Fibroblast of lung (primary cell): ENCODE results near the gene PCDH7.
A peak's percentile ranks its signal among the peaks of the same experiment; 100 is the strongest.

ENCODE experiments used
- CTCF ChIP-seq, 2 donors: IDR thresholded peaks in 1 of 2; conservative IDR thresholded peaks in 1 of 2; 1 replicate in 1 of 2; 2 replicates in 1 of 2; pipeline ENCODE4 v1.5.1; 2011 to 2012; ENCODE audit warnings: low read length in 2 of 2, control low read depth in 1 of 2, inconsistent platforms in 1 of 2, low read depth in 1 of 2, mild to moderate bottlenecking in 1 of 2
- EZH2 ChIP-seq: IDR thresholded peaks from 2 replicates; pipeline ENCODE4 v1.5.1; 2012; ENCODE audit warnings: low read length, control low read depth, mild to moderate bottlenecking; ENCODE audit errors: missing control alignments

GRCh38 chr4:30720021-30720660 lies at the start of gene PCDH7:
- no peak for TF ChIP-seq CTCF (conservative IDR thresholded peaks at IDR 0.05 in 1 of 2, IDR thresholded peaks at IDR 0.05 in 1 of 2; ENCODE audit: low read depth in 1 of 2, low read length in 2 of 2)
- peak; percentile 45 for TF ChIP-seq EZH2
